IMR-90 (cell line): ENCODE data around the gene ZSWIM8. TPM values are rescaled to one million over a fixed set of nuclear protein-coding genes. Genes with fewer than 3 reads are reported as not detected.

Experiments used
- ATAC-seq: fragments of 200-7000 bp; cut with Tn5 transposase; 2 replicates; pipeline ENCODE4 v1.9.1; 2020; ENCODE audit warnings: low read depth, mild to moderate bottlenecking, moderate library complexity
- BruUV-seq: library from RNA; stranded (reverse); fragments of 400-500 nt; replicated peaks from 2 replicates; lab custom pipeline; 2021; lab: Mats Ljungman, UMichigan
- CTCF ChIA-PET: fragments of 300-600 bp; formaldehyde crosslinking; extraction: SDS; loops from one replicate; lab custom pipeline; 2021; ENCODE audit warnings: antibody characterized with exemption; lab: Yijun Ruan, JAX
- POLR2A ChIA-PET: fragments of 300-600 bp; sonication (Branson Sonifier 250); formaldehyde crosslinking; loops from one replicate; lab custom pipeline; 2022; ENCODE audit warnings: antibody characterized with exemption; ENCODE audit not compliant: unreplicated experiment; lab: Charles Lee
- DNase-seq: peaks from one replicate; pipeline ENCODE4 v3.0.0; 2013
- H2AFZ ChIP-seq: replicated peaks from 2 replicates; pipeline ENCODE3; 2013; ENCODE audit warnings: low read length, mild to moderate bottlenecking; ENCODE audit not compliant: poor library complexity
- H2AK5ac ChIP-seq: 2 replicates; pipeline ENCODE4 v1.6.1; 2013; ENCODE audit warnings: low read depth, low read length, inconsistent platforms
- H2AK9ac ChIP-seq: replicated peaks from 2 replicates; pipeline ENCODE3; 2013; ENCODE audit warnings: mild to moderate bottlenecking, low read depth, low read length, moderate library complexity; ENCODE audit not compliant: poor library complexity
- H2BK120ac ChIP-seq: 2 replicates; pipeline ENCODE4 v1.6.1; 2013; ENCODE audit warnings: low read depth, low read length, inconsistent platforms
- H2BK15ac ChIP-seq: 3 replicates; pipeline ENCODE4 v1.6.1; 2013; ENCODE audit warnings: low read depth, low read length, inconsistent platforms
- H2BK20ac ChIP-seq: 2 replicates; pipeline ENCODE4 v1.6.1; 2013; ENCODE audit warnings: low read depth, mild to moderate bottlenecking, inconsistent platforms, low read length, moderate library complexity
- H2BK5ac ChIP-seq: 2 replicates; pipeline ENCODE4 v1.6.1; 2013; ENCODE audit warnings: mild to moderate bottlenecking, low read depth, low read length, inconsistent platforms; ENCODE audit not compliant: poor library complexity, severe bottlenecking
- H3K14ac ChIP-seq: replicated peaks from 2 replicates; pipeline ENCODE4 v1.6.1; 2013; ENCODE audit warnings: low read depth, low read length, inconsistent platforms
- H3K18ac ChIP-seq: 2 replicates; pipeline ENCODE4 v1.6.1; 2013; ENCODE audit warnings: low read depth, low read length, control low read depth
- H3K23ac ChIP-seq: 2 replicates; pipeline ENCODE4 v1.6.1; 2013; ENCODE audit warnings: low read depth, low read length, inconsistent platforms
- H3K27ac ChIP-seq: 2 replicates; pipeline ENCODE4 v1.5.1; 2013; ENCODE audit warnings: mild to moderate bottlenecking, control low read depth, low read length; ENCODE audit not compliant: insufficient read depth
- H3K27me3 ChIP-seq: 2 replicates; pipeline ENCODE4 v1.6.1; 2013; ENCODE audit warnings: low read length; ENCODE audit not compliant: control insufficient read depth, insufficient read depth
- H3K36me3 ChIP-seq: 2 replicates; pipeline ENCODE4 v1.6.1; 2013; ENCODE audit warnings: low read length, mixed read lengths; ENCODE audit not compliant: control insufficient read depth, insufficient read depth
- H3K4ac ChIP-seq: 2 replicates; pipeline ENCODE4 v1.6.1; 2013; ENCODE audit warnings: low read depth, low read length, inconsistent platforms
- H3K4me1 ChIP-seq: 2 replicates; pipeline ENCODE4 v1.6.1; 2013; ENCODE audit warnings: low read length, mixed read lengths; ENCODE audit not compliant: control insufficient read depth, insufficient read depth
- H3K4me2 ChIP-seq: 2 replicates; pipeline ENCODE4 v1.6.1; 2013; ENCODE audit warnings: low read depth, mild to moderate bottlenecking, control low read depth, low read length, moderate library complexity
- H3K4me3 ChIP-seq: 2 replicates; pipeline ENCODE4 v1.5.1; 2013; ENCODE audit warnings: low read depth, mild to moderate bottlenecking, control low read depth, low read length, moderate library complexity; ENCODE audit not compliant: insufficient read depth
- H3K56ac ChIP-seq: 2 replicates; pipeline ENCODE4 v1.6.1; 2013; ENCODE audit warnings: low read length, inconsistent platforms; ENCODE audit not compliant: insufficient read depth; ENCODE audit errors: extremely low read depth
- H3K79me1 ChIP-seq, 2 experiments: 2 replicates each; pipeline ENCODE4 v1.6.1; 2013; ENCODE audit warnings: low read length in 2 of 2, inconsistent platforms in 1 of 2, low read depth in 1 of 2
- H3K9ac ChIP-seq: 2 replicates; pipeline ENCODE4 v1.6.1; 2013; ENCODE audit warnings: low read depth, low read length, control low read depth
- H3K9me1 ChIP-seq: 2 replicates; pipeline ENCODE4 v1.6.1; 2013; ENCODE audit warnings: low read length, inconsistent platforms; ENCODE audit not compliant: insufficient read depth
- H3K9me3 ChIP-seq: 2 replicates; pipeline ENCODE4 v1.6.1; 2013; ENCODE audit warnings: low read length; ENCODE audit not compliant: control insufficient read depth, insufficient read depth
- H4K20me1 ChIP-seq: 2 replicates; pipeline ENCODE4 v1.6.1; 2013; ENCODE audit warnings: low read length, inconsistent platforms; ENCODE audit not compliant: insufficient read depth
- H4K5ac ChIP-seq: 2 replicates; pipeline ENCODE4 v1.6.1; 2013; ENCODE audit warnings: mild to moderate bottlenecking, low read depth, low read length, control low read depth
- H4K8ac ChIP-seq, 2 experiments: 2 replicates each; pipeline ENCODE4 v1.6.1; 2013; ENCODE audit warnings: low read depth in 2 of 2, low read length in 2 of 2, control low read depth in 1 of 2, inconsistent platforms in 1 of 2
- H4K91ac ChIP-seq: 2 replicates; pipeline ENCODE4 v1.6.1; 2013; ENCODE audit warnings: low read depth, low read length, inconsistent platforms; ENCODE audit not compliant: insufficient read depth
- BHLHE40 ChIP-seq: fragments of 150-350 bp; IDR thresholded peaks from 2 replicates; pipeline ENCODE4 v1.6.1; 2016; ENCODE audit warnings: mild to moderate bottlenecking, low read depth, low read length
- CEBPB ChIP-seq: IDR thresholded peaks from 2 replicates; pipeline ENCODE4 v1.6.1; 2012; ENCODE audit warnings: low read depth, low read length, improper control_type of control experiment
- CHD1 ChIP-seq: IDR thresholded peaks from 2 replicates; pipeline ENCODE4 v1.6.1; 2012; ENCODE audit warnings: low read depth, low read length, improper control_type of control experiment
- ELK1 ChIP-seq: fragments of 150-350 bp; IDR thresholded peaks from 2 replicates; pipeline ENCODE4 v1.6.1; 2016; ENCODE audit warnings: low read depth, mild to moderate bottlenecking, low read length, moderate library complexity, borderline replicate concordance
- MAFK ChIP-seq: IDR thresholded peaks from 2 replicates; pipeline ENCODE4 v1.6.1; 2012; ENCODE audit warnings: low read depth, low read length, improper control_type of control experiment
- MAZ ChIP-seq: IDR thresholded peaks from 2 replicates; pipeline ENCODE4 v1.6.1; 2012; ENCODE audit warnings: low read depth, mild to moderate bottlenecking, low read length, improper control_type of control experiment, moderate library complexity, borderline replicate concordance
- MXI1 ChIP-seq: IDR thresholded peaks from 2 replicates; pipeline ENCODE4 v1.6.1; 2012; ENCODE audit warnings: low read depth, mild to moderate bottlenecking, low read length, moderate library complexity, borderline replicate concordance
- NFE2L2 ChIP-seq: fragments of 150-350 bp; IDR thresholded peaks from 2 replicates; pipeline ENCODE4 v1.6.1; 2016; ENCODE audit warnings: low read depth, mild to moderate bottlenecking, low read length
- POLR2A ChIP-seq: IDR thresholded peaks from 2 replicates; pipeline ENCODE4 v1.6.1; 2012; ENCODE audit warnings: mild to moderate bottlenecking, low read depth, low read length
- RAD21 ChIP-seq: IDR thresholded peaks from 2 replicates; pipeline ENCODE4 v1.6.1; 2012; ENCODE audit warnings: low read length, improper control_type of control experiment
- RCOR1 ChIP-seq: IDR thresholded peaks from 2 replicates; pipeline ENCODE4 v1.6.1; 2012; ENCODE audit warnings: mild to moderate bottlenecking, low read length, improper control_type of control experiment; ENCODE audit not compliant: insufficient replicate concordance
- RFX5 ChIP-seq: IDR thresholded peaks from 2 replicates; pipeline ENCODE4 v1.8.0; 2012; ENCODE audit warnings: low read depth, mild to moderate bottlenecking, low read length, moderate library complexity
- SMC3 ChIP-seq: fragments of 150-350 bp; IDR thresholded peaks from 2 replicates; pipeline ENCODE4 v1.6.1; 2016; ENCODE audit warnings: low read depth, mild to moderate bottlenecking, antibody characterized with exemption, low read length, moderate library complexity
- USF2 ChIP-seq: fragments of 150-350 bp; IDR thresholded peaks from 2 replicates; pipeline ENCODE4 v1.6.1; 2017; ENCODE audit warnings: mild to moderate bottlenecking, antibody characterized with exemption, low read length, low read depth
- WGBS, 2 experiments: methylation state at CpG; one replicate each; pipeline versions ENCODE4 v1.1.5 to v1.1.7; 2013; ENCODE audit warnings: missing lambda C conversion rate in 2 of 2; ENCODE audit not compliant: insufficient read length in 1 of 2; ENCODE audit errors: extremely low coverage in 2 of 2; 5-methylcytosine and 5-hydroxymethylcytosine counted together
- dilution Hi-C: fragments of 300-500 bp; cut with HindIII; formaldehyde crosslinking; loops from one replicate; pipeline ENCODE4 v1.14.3; 2018; ENCODE audit warnings: low sequenced_read_pairs; ENCODE audit not compliant: unreplicated experiment
- in situ Hi-C: fragments of 300-500 bp; cut with MboI; formaldehyde crosslinking; loops from 3 replicates; pipeline ENCODE4 v1.14.3; 2019; ENCODE audit warnings: low sequenced_read_pairs, inconsistent platforms, mixed read lengths
- intact Hi-C: fragments of 100-400 bp; cut with micrococcal nuclease; formaldehyde crosslinking; loops from 2 replicates; pipeline ENCODE4 v1.10.0; 2022
- polyA plus RNA-seq, 3 experiments: library from polyadenylated mRNA; depleted of rRNA; stranded (reverse); fragments of >200 nt; gene quantifications; 2 replicates each; pipeline ENCODE4 v1.2.3, GENCODE V29; 2012; ENCODE audit warnings: low replicate concordance in 1 of 3
- total RNA-seq: library from RNA; depleted of rRNA; stranded (reverse); fragments of >200 nt; gene quantifications from 2 replicates; pipeline ENCODE4 v1.2.3, GENCODE V29; 2012

The ZSWIM8 gene
- total and polyA plus RNA-seq, 2 of the 4 experiments (the other 2 are of a cell fraction): 16.8 to 103 TPM

- TF ChIP-seq MAFK: no peak
Measured at GRCh38 chr10:73808021-73808815, 22.8 kb downstream of the ZSWIM8 start (continued).

- ATAC-seq: no peak
- no TSS peak for BruUV-seq
- WGBS, 2 experiments: no CpG with 5 or more reads among the region's 5 CpGs
- TF ChIP-seq USF2 (no peak), NFE2L2 (no peak), CEBPB (no peak), MXI1 (no peak), SMC3 (no peak), RCOR1 (no peak), POLR2A (no peak), ELK1 (no peak), CHD1 (no peak), RAD21 (no peak), RFX5 (no peak), MAZ (no peak), BHLHE40 (no peak)
Measured at GRCh38 chr10:73809061-73809818, 23.8 kb downstream of the ZSWIM8 start.

More at GRCh38 chr10:73809061-73809818, 23.8 kb downstream of the ZSWIM8 start:
- no peak overlapping the region for H2AFZ ChIP-seq
- no peaks in the 10 kb centered on the region for H3K27me3 ChIP-seq
- no peak overlapping the region for H2AK9ac ChIP-seq
- H3K18ac ChIP-seq: no peak overlapping the region
- no peak overlapping the region for H2BK5ac ChIP-seq
- H4K91ac ChIP-seq: no peak overlapping the region
- no peak overlapping the region for H2BK15ac ChIP-seq
- H3K4me1 ChIP-seq: 0 out of 2 replicates have a peak, but pooled peaks cover 2% of the 10 kb centered on the region
- H3K9me3 ChIP-seq: no peaks in the 10 kb centered on the region
- H3K9me1 ChIP-seq: peaks cover 16% of the 10 kb centered on the region
- no peak overlapping the region for H2BK120ac ChIP-seq
- H3K79me1 ChIP-seq: peaks cover 14 to 47% of the 10 kb centered on the region in 2 experiments
- no peak overlapping the region for H4K8ac ChIP-seq
- DNase-seq: peak; percentile 37
- no peak overlapping the region for H3K14ac ChIP-seq
- ChIA-PET CTCF (no interaction called here), POLR2A (no interaction called here)
- H3K27ac ChIP-seq: no peak overlapping the region
- dilution Hi-C loops (no loop called here), intact Hi-C loops (no loop called here), in situ Hi-C loops (no loop called here)
- H2BK20ac ChIP-seq: no peak overlapping the region
- no peak overlapping the region for H3K4me2 ChIP-seq
- H4K5ac ChIP-seq: no peak overlapping the region
- peaks cover 42% of the 10 kb centered on the region for H3K36me3 ChIP-seq
- no peak overlapping the region for H3K56ac ChIP-seq
- H3K4me3 ChIP-seq: no peak overlapping the region
- H3K23ac ChIP-seq: no peak overlapping the region
- no peaks in the 10 kb centered on the region for H4K20me1 ChIP-seq
- H2AK5ac ChIP-seq: no peak overlapping the region
- no peak overlapping the region for H3K4ac ChIP-seq
- no peak overlapping the region; the same call in 1 of the 2 replicates for H3K9ac ChIP-seq
